ENCODE measurements around the gene EPAS1.

DNA sequence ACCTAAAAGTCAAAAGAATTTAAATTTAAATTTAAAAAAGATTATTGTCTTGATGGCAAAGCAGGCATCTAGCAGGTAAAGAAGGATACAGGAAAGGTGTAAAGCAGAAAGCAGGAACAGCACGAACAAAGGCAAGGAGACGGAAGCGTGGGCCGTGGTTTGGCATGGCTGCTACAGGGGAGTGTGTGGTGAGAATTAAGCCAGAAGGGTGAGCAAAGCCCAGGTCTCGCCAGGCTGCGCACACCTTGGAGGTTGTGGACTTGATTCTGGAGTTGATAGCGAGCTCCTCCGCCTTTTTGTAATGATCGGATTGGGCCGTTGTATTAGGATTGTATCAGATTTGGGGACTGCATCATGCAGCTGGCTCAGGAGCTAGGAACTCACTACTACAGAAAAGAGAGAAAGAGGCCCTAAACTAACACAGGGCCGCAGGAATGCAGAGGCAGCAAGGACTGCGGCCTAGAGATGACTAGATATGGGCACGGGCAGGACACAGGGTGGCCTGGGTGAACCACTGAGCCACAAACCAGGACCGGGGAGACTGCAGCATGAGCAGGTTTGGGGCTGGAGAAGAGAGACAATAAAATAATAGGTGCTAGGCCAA, 110.7 kb downstream of the EPAS1 start:
- TF ChIP-seq, protein P1, sequence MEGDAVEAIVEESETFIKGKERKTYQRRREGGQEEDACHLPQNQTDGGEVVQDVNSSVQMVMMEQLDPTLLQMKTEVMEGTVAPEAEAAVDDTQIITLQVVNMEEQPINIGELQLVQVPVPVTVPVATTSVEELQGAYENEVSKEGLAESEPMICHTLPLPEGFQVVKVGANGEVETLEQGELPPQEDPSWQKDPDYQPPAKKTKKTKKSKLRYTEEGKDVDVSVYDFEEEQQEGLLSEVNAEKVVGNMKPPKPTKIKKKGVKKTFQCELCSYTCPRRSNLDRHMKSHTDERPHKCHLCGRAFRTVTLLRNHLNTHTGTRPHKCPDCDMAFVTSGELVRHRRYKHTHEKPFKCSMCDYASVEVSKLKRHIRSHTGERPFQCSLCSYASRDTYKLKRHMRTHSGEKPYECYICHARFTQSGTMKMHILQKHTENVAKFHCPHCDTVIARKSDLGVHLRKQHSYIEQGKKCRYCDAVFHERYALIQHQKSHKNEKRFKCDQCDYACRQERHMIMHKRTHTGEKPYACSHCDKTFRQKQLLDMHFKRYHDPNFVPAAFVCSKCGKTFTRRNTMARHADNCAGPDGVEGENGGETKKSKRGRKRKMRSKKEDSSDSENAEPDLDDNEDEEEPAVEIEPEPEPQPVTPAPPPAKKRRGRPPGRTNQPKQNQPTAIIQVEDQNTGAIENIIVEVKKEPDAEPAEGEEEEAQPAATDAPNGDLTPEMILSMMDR (IDR thresholded peaks at IDR 0.05), result no peak
- TF ChIP-seq EP300 (IDR thresholded peaks at IDR 0.05), result no peak
